ENCODE measurements around the gene GOPC.

Gene GOPC

GRCh38 chr6:117514655-117515054, 87.7 kb downstream of the GOPC start:
- DNase-seq (ENCODE audit: low read depth) = no peak

- no peak for DNase-seq (ENCODE audit: low read depth)
Measured at GRCh38 chr6:117513778-117514365, 88.4 kb downstream of the GOPC start.

- DNase-seq (ENCODE audit: low read depth) = no peak
Measured at GRCh38 chr6:117512987-117513573, 89.2 kb downstream of the GOPC start.

GRCh38 chr6:117512056-117512828, 90.1 kb downstream of the GOPC start:
- DNase-seq (ENCODE audit: low read depth) = no peak
